Fibroblast of pulmonary artery (primary cell): ENCODE measurements around the gene TAS2R7.
"Not testable (repeated sequence)": the region's sequence is repeated elsewhere in the genome, so short reads cannot be mapped to it uniquely, and the experiment has no call there.

Experiments used
- DNase-seq: peaks from one replicate; pipeline ENCODE4 v3.0.0-alpha.2; 2010; ENCODE audit warnings: low read depth
- H3K4me3 ChIP-seq: replicated peaks from 2 replicates; pipeline ENCODE4 v1.5.1; 2011; ENCODE audit warnings: low read depth, mild to moderate bottlenecking, control low read depth, low read length, moderate library complexity
- CTCF ChIP-seq: IDR thresholded peaks from 2 replicates; pipeline ENCODE4 v1.5.1; 2011; ENCODE audit warnings: mild to moderate bottlenecking, control low read depth, low read length, inconsistent platforms; ENCODE audit errors: missing control alignments

Gene TAS2R7

GRCh38 chr12:10826258-10826657 is 23.8 kb upstream of the TAS2R7 start, which contains the start of gene TAS2R10:
Gene TAS2R10 (minus strand): TSS chr12:10826358. CDS start chr12:10826269, 89 bp downstream.
- TF ChIP-seq CTCF = no peak
- H3K4me3 ChIP-seq = no peak within 1 kb of the TSS
- DNase-seq = no peak

DNA sequence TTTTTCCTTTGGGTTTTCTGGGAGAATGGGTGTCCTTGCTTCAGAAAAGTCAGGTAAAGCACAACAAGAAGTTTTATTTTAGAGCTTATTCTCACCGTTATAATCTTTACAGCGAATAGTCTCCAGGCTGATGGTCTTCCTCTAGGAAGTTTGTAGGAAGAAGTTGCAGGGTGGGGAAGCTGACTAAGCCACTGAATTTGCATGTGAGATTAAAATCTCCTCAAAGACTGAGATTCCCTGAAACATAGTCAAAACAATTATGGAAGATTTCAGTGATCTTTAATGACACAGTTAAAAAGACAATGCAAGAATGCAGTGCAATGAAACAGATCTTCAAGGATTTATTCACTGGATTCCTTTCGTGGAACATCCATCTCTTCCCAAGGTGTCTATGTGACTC is 22.5 kb upstream of the TAS2R7 start:
- no peak for TF ChIP-seq CTCF
- DNase-seq = no peak
- no peak overlapping the region for H3K4me3 ChIP-seq

GRCh38 chr12:10811883-10812536 is 9.6 kb upstream of the TAS2R7 start:
- DNase-seq = no peak
- TF ChIP-seq CTCF = no peak
- H3K4me3 ChIP-seq = no peak overlapping the region

DNA sequence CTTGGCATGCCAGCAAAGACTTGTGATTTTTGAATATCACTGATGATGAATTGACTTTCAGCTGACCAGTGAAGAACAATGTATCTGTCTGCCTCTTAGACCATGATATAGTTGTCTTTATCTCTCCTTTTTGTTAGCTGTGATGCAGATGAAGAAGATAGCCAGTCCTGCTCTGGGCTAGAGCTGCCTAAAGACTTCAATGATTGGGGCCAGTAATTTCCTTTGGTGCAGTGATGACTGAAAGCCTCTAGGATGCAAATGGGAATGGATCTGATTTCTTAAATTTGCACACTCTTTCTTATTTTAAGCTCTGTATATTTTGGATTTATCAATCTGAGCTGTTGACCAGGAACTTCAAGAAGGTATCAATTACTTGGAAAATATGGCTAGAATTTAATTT is 7.6 kb upstream of the TAS2R7 start, which contains the start of gene TAS2R9:
TSS of gene TAS2R9 (minus strand) at position 101 of the 400 bp plus-strand sequence. CDS start at position 8, 93 bp downstream.
- no peak within 1 kb of the TSS for H3K4me3 ChIP-seq
- TF ChIP-seq CTCF = no peak

DNA sequence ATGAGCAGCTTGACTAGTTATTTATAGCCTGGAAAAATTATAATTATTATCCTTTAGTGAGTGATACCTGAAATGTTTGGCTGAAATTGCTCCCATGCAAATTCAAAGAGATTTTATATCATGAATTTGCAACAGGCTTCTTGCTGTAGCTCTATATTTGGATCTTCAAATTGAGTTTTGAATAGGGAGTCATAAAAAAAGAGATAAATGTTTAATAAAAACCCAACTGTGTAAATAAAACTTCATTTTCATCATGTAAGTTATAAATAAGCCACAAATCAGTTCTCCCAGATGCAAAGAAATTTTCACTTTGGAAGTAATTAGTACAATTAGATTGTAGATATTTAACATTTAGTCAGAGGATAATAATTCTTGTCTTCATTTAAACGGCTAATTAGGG is 4.8 kb upstream of the TAS2R7 start, which contains the start of gene TAS2R8:
TSS of gene TAS2R8 (minus strand) at position 101 of the 400 bp plus-strand sequence. CDS start 306 bp downstream, outside the sequence.
- no peak for DNase-seq
- no peak within 1 kb of the TSS for H3K4me3 ChIP-seq
- TF ChIP-seq CTCF = no peak

More for the DNA sequence above, 7.6 kb upstream of the TAS2R7 start, which contains the start of gene TAS2R9:
- DNase-seq = no peak

GRCh38 chr12:10801741-10802140 is 686 bp downstream of the TAS2R7 start:
- no peak overlapping the region for H3K4me3 ChIP-seq
- no peak for TF ChIP-seq CTCF
- DNase-seq = no peak

DNA sequence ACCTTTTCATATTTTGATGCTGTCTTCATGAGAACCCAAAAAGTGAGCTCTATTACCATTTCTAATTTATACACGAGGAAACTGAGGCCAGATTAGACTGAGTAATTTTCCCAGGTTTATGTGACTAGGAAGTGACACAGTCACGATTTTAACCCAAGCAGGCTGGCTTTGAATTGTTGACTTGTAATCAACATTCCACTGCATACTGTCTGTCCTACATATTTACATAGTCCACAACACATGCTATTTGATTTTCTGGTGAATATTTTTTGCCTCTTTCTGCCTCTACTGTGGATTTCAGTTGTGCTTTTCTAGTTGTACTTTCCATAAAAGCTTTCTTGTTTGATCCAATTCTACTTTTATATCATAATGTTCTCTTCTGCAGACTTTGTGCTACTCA is 8.2 kb downstream of the TAS2R7 start:
- TF ChIP-seq CTCF = no peak
- no peak for DNase-seq
- H3K4me3 ChIP-seq = no peak overlapping the region

DNA sequence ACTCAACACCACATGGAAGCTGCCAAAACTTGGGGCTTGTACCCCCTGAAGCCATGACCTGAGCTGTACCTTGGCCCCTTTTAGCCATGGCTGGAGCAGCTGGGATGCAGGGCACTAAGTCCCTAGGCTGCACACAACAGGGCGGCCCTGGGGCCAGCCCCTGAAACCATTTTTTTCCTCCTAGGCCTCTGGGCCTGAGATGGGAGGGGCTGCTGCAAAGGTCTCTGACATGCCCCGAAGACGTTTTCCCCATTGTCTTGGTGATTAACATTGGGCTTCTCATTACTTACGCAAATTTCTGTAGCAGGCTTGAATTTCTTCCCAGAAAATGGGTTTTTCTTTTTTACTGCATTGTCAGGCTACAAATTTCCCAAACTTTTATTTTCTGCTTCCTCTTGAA is 10.7 kb downstream of the TAS2R7 start:
- not testable (repeated sequence) for DNase-seq, H3K4me3 ChIP-seq
